OCI-LY1 (cell line): ENCODE data around the gene CAMK4.

ENCODE experiments used
- H2AFZ ChIP-seq: fragments of 200-600 bp; sonication (generic), shearing (Covaris generic); 2 replicates; pipeline ENCODE4 v1.6.0; 2014; ENCODE audit warnings: antibody characterized with exemption, mild to moderate bottlenecking, low read length
- H3F3A ChIP-seq: fragments of 200-600 bp; sonication (generic), shearing (Covaris generic); 2 replicates; pipeline ENCODE4 v1.6.0; 2014; ENCODE audit warnings: mild to moderate bottlenecking, antibody characterized with exemption, low read length, moderate library complexity; ENCODE audit not compliant: insufficient read depth
- H3K27ac ChIP-seq: fragments of 200-600 bp; sonication (generic); 2 replicates; pipeline ENCODE4 v1.5.1; 2014; ENCODE audit warnings: low read length, mixed run types, mild to moderate bottlenecking, low read depth; ENCODE audit not compliant: poor library complexity, severe bottlenecking
- H3K27me3 ChIP-seq: fragments of 200-600 bp; sonication (generic); 2 replicates; pipeline ENCODE4 v1.6.0; 2014; ENCODE audit warnings: antibody characterized with exemption, mild to moderate bottlenecking, low read length, moderate library complexity; ENCODE audit not compliant: insufficient read depth
- H3K36me3 ChIP-seq: fragments of 200-600 bp; sonication (generic); 2 replicates; pipeline ENCODE4 v1.6.1; 2014; ENCODE audit warnings: mild to moderate bottlenecking, antibody characterized with exemption, low read length, moderate library complexity, mixed read lengths; ENCODE audit not compliant: insufficient read depth
- H3K4me1 ChIP-seq: fragments of 200-600 bp; sonication (generic); 2 replicates; pipeline ENCODE4 v1.5.1; 2014; ENCODE audit warnings: mild to moderate bottlenecking, low read length, moderate library complexity; ENCODE audit not compliant: insufficient read depth, severe bottlenecking
- H3K4me2 ChIP-seq: fragments of 200-600 bp; sonication (generic), shearing (Covaris generic); 2 replicates; pipeline ENCODE4 v1.6.1; 2014; ENCODE audit warnings: low read length
- H3K4me3 ChIP-seq: fragments of 200-600 bp; sonication (generic); 2 replicates; pipeline ENCODE4 v1.5.1; 2014; ENCODE audit warnings: low read length, low read depth, mild to moderate bottlenecking, mixed read lengths; ENCODE audit not compliant: poor library complexity, severe bottlenecking
- H3K79me2 ChIP-seq: fragments of 200-600 bp; shearing (Covaris generic); 2 replicates; pipeline ENCODE4 v1.6.1; 2016; ENCODE audit warnings: mixed run types, low read length, mixed read lengths; ENCODE audit not compliant: insufficient read depth
- H3K9ac ChIP-seq: fragments of 200-600 bp; sonication (generic), shearing (Covaris generic); 2 replicates; pipeline ENCODE4 v1.6.1; 2014; ENCODE audit warnings: mild to moderate bottlenecking, low read length, mixed read lengths
- H3K9me2 ChIP-seq: fragments of 200-600 bp; sonication (generic), shearing (Covaris generic); 2 replicates; pipeline ENCODE4 v1.6.1; 2014; ENCODE audit warnings: low read depth, mild to moderate bottlenecking, low read length, mixed read lengths
- H3K9me3 ChIP-seq: fragments of 200-600 bp; shearing (Covaris generic); 2 replicates; pipeline ENCODE4 v1.6.1; 2014; ENCODE audit warnings: low read length, mixed read lengths
- H4K20me1 ChIP-seq: fragments of 200-600 bp; sonication (generic), shearing (Covaris generic); 2 replicates; pipeline ENCODE4 v1.6.0; 2016; ENCODE audit warnings: mild to moderate bottlenecking, low read length; ENCODE audit not compliant: insufficient read depth
- EZH2 ChIP-seq: fragments of 200-600 bp; sonication (generic), shearing (Covaris generic); IDR thresholded peaks from 2 replicates; pipeline ENCODE4 v1.8.0; 2017; ENCODE audit warnings: borderline replicate concordance, mixed run types, mild to moderate bottlenecking, antibody characterized with exemption, low read length, moderate library complexity, mixed read lengths
- TF ChIP-seq, protein P1 (sequence below): fragments of 200-600 bp; sonication (generic), shearing (Covaris generic); IDR thresholded peaks from 2 replicates; pipeline ENCODE4 v1.5.1; 2017; ENCODE audit warnings: mild to moderate bottlenecking, antibody characterized with exemption, low read length, moderate library complexity, mixed read lengths

CAMK4 gene

DNA sequence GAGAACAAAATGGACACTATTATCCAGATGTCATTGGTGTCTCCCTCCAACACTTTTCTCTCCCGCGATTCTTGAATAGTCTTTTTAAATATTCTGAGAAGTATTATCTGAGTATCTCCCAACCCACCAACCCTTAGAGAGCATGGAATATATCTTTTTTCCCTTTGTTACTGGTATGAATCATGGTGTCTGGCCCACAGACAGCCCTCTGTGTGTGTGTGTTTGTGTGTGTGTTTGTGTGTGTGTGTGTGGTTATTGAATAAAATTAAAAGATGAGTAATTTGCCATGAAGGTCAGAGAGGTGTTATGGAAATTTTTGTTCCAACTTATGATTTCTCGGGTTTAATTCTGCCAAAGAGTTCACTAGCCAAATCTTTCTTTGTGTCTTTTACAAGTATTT lies 47.7 kb downstream of the CAMK4 start:
- Histone ChIP-seq H3K27ac (no peak overlapping the region), H3K9ac (no peak overlapping the region), H3K27me3 (no peaks in the 10 kb centered on the region), H3K9me3 (0 out of 2 replicates have a peak, but pooled peaks cover 2% of the 10 kb centered on the region), H3F3A (no peaks in the 10 kb centered on the region), H3K36me3 (peaks cover 42% of the 10 kb centered on the region), H4K20me1 (no peaks in the 10 kb centered on the region), H3K9me2 (no peaks in the 10 kb centered on the region), H3K79me2 (peaks cover 73% of the 10 kb centered on the region), H3K4me1 (peaks cover 30% of the 10 kb centered on the region), H2AFZ (no peak overlapping the region), H3K4me2 (no peak overlapping the region), H3K4me3 (no peak overlapping the region)
- no peak for TF ChIP-seq EZH2
- TF ChIP-seq, protein P1, sequence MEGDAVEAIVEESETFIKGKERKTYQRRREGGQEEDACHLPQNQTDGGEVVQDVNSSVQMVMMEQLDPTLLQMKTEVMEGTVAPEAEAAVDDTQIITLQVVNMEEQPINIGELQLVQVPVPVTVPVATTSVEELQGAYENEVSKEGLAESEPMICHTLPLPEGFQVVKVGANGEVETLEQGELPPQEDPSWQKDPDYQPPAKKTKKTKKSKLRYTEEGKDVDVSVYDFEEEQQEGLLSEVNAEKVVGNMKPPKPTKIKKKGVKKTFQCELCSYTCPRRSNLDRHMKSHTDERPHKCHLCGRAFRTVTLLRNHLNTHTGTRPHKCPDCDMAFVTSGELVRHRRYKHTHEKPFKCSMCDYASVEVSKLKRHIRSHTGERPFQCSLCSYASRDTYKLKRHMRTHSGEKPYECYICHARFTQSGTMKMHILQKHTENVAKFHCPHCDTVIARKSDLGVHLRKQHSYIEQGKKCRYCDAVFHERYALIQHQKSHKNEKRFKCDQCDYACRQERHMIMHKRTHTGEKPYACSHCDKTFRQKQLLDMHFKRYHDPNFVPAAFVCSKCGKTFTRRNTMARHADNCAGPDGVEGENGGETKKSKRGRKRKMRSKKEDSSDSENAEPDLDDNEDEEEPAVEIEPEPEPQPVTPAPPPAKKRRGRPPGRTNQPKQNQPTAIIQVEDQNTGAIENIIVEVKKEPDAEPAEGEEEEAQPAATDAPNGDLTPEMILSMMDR: no peak

DNA sequence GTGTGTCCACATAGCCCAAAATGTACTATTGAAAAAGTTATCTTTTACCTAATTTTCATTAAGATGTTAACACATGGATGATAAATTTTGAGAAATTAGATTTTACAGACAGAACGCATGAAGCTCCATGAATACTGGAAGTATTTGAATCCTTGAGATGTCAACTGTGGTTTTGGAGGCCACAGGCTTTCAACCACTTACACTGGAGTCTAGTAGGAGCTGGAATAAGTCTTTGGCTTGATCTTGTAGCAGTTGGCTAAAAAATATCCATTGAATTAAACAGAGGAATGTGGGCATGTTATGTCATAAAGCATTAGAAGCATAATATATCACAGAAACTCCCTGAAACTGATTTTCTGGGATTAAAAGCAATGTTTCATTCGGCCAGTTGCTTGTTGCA lies 52.9 kb downstream of the CAMK4 start:
- Histone ChIP-seq H3K36me3 (no peaks in the 10 kb centered on the region), H3K9me2 (no peaks in the 10 kb centered on the region), H3K4me2 (no peak overlapping the region), H3K27ac (peak overlapping the region; percentile 27), H3F3A (no peaks in the 10 kb centered on the region), H3K4me3 (no peak overlapping the region), H4K20me1 (no peaks in the 10 kb centered on the region), H3K4me1 (peaks cover 76% of the 10 kb centered on the region), H2AFZ (no peak overlapping the region), H3K79me2 (peaks cover 88% of the 10 kb centered on the region), H3K27me3 (no peaks in the 10 kb centered on the region), H3K9me3 (no peaks in the 10 kb centered on the region), H3K9ac (no peak overlapping the region)
- TF ChIP-seq, protein P1: no peak
- no peak for TF ChIP-seq EZH2

DNA sequence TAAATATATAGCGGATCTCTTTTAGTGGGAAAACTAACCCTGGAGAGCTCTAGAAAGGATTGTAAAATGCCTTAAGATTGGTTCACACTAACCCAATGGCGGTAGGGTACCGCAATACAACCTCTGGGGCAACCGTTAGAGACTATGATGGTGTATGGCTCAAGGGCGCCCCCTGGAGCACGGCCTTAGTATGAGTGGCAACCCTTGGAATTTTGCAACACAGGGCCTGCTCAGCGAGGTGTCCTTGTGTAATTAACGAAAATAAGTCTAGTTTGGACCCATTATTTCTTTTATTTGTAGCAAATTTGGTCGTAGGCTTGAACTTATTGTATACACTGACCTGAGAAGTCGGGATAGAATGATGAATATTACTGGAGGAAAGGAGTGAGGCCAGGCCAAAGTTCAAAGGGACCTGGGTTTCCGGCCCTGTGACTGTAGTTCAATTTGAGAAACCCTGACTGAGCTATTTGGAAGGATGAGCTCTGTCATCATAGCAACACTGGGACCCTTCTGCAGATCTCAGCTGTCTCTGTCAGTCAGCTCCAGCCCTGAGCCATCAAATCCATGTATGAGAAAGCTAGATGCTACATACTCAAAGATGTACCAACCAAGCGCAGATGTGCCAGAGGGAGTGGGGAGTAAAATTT lies 54.8 kb downstream of the CAMK4 start:
- no peaks in the 10 kb centered on the region for H3K27me3 ChIP-seq
- H4K20me1 ChIP-seq: no peaks in the 10 kb centered on the region
- no peaks in the 10 kb centered on the region for H3K9me2 ChIP-seq
- H3K9me3 ChIP-seq: no peaks in the 10 kb centered on the region
- no peak overlapping the region for H3K4me3 ChIP-seq
- no peaks in the 10 kb centered on the region for H3F3A ChIP-seq
- H3K27ac ChIP-seq: peak overlapping the region; percentile 77
- H3K4me1 ChIP-seq: peaks cover 79% of the 10 kb centered on the region
- H3K4me2 ChIP-seq: peak overlapping the region; percentile 52
- TF ChIP-seq, protein P1: peak; percentile 96
- TF ChIP-seq EZH2: no peak
- peaks cover 95% of the 10 kb centered on the region for H3K79me2 ChIP-seq
- H2AFZ ChIP-seq: no peak overlapping the region
- peaks cover 8% of the 10 kb centered on the region; the same call in 1 of the 2 replicates for H3K36me3 ChIP-seq
- peak overlapping the region; percentile 12; the same call in 1 of the 2 replicates for H3K9ac ChIP-seq
